Measurements from ENCODE around the gene MEF2A.

The MEF2A gene

DNA sequence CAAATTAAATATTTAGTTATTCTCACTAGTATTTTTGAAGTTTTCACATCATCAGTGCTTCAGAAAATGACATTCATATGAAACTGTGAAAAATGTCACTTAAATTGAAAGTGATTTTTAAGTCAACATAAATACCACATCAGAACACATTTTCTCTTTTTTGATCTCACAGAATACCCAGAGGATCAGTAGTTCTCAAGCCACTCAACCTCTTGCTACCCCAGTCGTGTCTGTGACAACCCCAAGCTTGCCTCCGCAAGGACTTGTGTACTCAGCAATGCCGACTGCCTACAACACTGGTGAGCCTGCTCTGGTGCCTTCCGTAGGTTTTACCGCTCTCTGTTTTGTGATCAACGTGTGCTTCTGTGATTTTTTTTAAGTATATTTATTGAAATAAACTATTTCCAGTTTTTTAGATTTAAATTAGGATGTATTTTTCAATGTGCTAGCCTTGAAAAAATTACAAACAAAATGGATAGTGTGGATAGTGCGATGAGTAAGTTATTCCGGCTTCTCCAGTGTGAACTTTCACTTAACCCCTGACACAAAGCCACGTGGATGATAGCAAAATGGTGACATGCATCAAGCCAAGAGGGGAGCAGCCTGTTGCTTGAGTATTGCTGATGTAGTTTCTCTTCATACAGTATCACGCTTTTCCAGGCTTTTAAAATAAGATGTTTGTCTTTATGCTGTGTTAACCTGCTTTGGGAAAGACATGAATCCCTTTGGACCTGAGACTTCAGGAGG is 140.9 kb downstream of the MEF2A start:
- no peak for DNase-seq (ENCODE audit: low spot score)

DNA sequence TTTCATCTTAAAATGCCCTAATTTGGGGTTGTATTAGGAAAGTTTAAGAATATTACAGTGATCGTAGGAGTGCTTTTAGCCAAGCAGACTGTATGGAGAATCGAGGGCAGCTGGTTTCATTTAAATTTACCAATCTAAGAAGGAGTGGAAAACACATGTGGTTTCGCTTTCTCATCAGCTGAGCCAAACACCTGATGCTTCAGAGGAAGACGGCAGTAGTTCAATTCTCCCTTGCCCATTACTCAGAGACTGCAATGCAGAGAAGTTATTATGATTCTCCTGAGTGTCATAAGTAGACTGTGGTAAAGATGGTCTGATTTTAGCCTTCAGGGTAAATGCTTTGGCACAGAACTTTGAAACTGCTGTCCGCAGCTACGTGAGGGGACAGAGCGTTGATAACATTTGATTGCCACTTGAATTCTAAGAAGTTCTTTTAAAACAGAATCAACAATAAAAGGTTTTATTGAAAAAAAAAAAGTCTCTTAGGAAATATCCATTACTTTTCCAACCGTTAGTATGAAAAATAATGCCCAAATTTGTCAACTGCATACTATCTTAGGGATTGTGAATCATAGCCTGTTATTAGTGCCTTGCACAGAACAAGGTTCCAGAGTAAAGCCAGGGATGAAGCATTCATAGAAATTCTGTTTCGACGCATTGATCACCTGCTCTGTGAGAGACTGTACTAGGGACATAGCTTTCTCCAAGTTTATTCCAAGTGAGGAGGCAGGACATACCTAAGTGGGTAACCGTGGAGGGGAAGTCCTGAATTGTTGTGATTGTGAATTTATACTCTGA is 141.9 kb downstream of the MEF2A start:
- DNase-seq (ENCODE audit: low spot score), result no peak

DNA sequence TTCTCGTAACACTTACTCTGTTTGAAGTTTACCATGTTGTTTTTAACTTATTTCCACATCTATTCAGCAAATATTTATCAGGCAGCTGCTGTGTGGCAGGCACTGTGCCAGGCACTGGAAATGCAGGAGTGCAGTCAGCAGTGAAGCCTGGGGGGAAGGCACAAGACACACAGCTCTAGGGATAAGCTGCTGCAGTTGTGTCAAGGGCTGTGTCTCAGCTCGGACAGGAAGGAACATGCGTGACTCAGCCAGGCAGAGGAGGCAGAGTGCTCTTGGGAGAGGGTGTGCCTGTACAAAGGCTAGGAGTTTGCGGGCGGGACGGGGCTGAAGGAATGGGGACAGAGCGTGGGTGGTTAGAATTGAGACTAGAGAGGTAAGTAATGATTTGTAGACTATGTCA is 142.8 kb downstream of the MEF2A start:
- DNase-seq (ENCODE audit: low spot score), result no peak

DNA sequence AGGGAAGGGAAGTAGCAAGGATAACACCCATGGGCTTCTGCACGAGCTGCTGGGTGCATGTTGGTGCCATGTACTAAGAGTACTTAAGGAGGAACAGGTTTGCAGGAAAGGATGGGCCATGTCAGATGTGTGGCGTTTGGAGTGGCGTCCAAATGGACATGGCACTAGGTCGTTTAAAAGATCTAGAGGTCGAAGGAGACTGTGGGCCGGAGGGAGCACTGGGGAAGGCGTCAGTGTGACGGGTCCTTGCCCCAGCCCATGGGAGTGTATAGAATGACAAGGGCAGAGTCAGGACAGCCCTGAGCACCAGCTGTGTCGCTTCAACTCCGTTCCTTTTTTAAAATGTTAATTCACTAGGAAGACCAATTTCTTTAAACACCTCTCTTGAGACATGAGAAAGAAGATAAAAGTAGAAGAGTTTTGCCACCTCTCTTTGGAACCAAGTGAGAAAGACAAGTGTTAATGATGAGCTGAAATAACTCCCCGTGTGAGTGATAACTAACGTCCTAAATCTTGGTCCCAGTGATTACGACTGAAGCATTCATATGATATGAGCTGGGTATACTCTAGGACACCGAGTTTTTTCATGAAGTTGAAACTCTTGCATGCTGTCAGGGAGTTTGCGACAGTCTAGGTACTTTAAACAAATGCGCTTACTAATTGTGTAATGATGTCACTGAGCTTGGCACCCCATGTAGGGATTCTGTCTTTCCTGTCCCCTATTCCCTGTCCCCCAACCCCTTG is 143.6 kb downstream of the MEF2A start:
- DNase-seq (ENCODE audit: low spot score), result no peak

DNA sequence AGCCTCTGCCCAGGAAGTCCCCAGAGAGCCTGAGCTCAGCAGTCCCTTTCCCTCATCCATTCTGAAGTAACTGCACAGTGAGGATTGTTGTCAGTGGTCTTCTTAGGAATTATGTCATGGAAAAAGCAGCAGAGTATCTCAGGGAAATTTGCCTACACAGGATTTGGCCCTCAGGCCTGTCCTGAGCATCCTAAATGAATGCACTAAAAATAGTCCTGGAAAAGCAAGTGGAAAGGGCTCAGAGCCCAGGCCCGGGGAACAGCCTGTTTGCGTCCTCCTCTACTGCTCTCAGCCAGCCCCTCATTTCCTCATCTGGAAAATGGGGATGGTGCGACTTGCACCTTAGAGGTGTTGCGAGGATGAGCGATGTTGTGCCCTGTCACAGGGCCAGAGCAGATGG is 145.8 kb downstream of the MEF2A start:
- peak; percentile 19 for DNase-seq (ENCODE audit: low spot score)

DNA sequence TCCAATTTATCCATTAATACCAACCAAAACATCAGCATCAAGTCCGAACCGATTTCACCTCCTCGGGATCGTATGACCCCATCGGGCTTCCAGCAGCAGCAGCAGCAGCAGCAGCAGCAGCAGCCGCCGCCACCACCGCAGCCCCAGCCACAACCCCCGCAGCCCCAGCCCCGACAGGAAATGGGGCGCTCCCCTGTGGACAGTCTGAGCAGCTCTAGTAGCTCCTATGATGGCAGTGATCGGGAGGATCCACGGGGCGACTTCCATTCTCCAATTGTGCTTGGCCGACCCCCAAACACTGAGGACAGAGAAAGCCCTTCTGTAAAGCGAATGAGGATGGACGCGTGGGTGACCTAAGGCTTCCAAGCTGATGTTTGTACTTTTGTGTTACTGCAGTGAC is 146.6 kb downstream of the MEF2A start:
- DNase-seq (ENCODE audit: low spot score), result no peak

DNA sequence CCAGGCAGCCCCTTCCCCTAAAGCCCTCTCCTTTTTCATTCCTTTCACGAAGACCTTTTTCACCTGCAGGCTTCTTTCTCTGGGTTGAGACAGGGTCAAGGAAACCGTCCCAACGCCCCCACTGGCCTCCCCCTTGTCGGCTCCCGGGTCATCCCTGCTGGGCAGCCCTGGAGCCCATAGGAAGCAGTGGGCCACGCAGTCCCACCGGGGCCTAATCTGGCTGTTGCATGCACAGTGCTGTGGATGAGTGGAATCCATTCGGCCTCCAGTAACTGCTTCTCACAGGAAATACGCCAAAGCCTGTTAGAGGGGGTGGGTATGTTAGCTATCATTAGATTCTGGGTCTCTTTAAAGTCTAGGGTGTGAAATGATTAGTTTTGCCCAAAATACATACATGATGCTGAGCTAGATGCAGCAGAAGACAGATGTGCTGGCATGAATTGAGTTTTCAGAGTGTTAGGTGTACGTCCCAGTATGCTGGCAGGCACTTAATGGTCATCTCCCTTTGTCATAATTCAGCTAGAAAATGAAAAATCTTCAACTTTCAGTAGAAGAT is 150.8 kb downstream of the MEF2A start:
- DNase-seq (ENCODE audit: low spot score), result no peak

DNA sequence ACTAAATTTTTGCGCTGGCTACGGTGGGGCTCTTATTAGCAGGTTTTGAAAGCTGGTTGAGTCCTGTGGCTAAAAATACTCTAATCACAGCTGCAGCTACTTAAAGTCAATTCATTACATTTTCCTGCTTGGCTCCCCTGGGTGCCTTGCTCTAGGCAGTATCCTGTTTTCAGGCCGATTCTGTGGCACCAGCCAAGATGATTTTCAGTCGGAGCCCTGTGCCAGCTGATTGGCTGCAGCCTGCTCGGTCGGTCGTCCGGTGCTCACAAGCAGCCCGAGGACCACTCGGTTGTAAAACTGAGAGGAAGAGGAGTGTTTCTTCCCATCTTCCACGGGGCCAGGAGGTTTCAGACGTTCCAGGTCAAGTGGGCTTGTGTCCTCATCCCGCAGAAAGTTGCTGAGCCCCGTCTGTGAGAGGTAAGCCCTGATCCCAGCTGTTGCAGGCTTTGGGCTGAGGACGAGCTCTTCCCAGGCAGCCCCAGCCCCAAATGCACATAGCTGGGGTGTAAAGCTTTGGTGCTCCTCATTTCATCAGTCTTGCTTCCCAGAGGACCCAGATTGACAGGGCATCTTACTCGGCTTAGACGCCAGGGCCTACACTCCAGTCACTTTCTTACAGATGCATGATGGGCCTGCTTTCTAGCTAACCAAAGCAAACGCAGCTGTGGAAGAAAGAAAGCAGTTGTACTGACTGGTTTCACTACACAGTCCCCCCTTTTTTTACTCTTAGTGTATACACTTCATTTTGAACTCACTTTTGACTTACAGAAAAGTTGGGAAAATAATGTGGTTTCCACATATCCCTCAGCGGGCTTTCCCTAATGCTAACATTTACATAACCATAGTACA is 151.6 kb downstream of the MEF2A start:
- DNase-seq (ENCODE audit: low spot score), result peak; percentile 17

DNA sequence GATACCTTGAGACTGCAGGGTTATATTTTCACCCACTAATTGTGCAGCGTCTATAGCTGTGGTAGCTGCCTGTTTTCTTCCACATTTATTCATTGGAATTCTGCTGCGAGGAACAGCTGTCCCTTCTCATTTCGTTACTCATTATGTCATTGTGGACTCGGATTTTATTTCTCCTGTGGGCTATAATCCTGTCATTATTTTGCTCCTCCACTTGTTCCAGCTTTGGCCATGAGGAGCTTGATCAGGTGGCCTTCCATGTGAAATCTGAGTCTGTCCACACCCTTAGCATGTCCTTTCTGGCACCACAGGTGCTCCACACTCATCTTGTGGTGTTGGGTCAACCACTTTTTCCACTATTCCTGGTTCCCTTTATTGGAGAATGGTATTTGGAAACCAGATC is 152.6 kb downstream of the MEF2A start:
- DNase-seq (ENCODE audit: low spot score), result no peak

DNA sequence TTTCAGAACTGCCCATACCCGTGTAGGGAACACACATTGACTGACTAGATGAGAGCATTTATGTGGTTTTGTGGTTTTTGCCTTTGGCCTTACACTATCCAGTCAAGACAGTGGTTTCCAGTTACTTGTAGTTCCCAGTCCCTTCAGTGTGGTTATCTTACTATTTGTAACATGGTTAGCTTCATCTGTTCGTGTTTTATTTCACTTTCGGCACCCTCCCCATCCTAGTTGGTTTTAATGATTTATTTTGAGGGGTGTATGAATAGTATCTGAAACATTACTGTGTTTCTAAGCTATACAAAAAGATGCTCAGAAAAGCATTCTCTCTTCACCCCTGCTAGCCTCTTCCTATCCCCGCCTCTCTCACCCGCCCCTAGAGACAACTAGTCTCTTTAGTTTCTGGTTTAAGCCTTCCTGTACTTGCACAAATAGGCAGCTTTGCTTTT is 153.3 kb downstream of the MEF2A start:
- DNase-seq (ENCODE audit: low spot score), result no peak

DNA sequence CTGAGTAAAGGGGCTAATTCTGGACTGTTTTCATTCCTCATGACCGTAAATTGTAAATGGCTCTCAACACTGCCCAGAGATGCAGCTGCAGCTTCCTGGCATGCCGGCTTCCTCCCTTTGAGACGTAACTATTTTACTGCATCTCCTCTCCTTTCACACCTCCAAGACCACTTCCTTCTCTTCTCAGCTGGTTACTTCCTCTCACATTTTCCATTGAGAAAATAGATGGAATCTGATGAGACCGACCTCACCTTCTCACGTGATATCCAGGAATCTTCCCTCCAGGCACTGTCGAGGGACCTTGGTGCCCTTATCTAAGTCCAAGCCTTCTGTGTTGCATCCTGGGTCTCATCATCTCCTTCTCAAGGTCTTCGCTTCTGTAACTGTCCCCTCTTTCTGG is 154.7 kb downstream of the MEF2A start:
- DNase-seq (ENCODE audit: low spot score), result no peak

DNA sequence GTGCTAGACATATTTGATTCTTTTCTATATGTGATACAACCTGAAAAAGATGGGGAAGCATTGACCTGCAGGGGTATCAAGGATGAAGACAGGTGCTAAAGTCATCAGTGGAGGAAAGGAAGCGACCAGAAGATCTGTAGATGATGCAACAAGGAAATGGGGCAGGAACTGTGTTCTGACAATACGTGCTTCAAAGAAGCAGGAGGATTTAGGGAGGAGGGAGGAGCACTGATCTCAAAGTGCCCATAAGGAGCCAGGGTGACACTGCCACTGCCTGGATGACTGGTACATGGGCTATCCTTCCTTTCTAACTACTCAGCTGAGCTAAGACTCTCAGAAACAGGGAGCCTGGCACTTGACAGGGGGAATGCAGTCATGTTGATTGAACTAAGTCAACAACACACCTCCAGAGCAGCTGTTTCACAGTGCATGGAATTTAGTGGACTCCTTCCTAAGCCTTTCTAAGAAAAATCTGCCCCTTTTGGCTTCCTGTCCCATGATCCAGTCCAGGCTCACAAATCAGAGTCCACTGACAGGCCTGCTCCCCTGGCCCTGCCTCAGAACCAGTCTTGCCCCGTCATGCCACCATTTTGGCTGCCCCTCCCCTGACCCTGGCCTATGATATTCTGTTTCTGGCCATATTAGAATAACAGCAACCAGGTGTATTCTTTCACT is 155.5 kb downstream of the MEF2A start:
- DNase-seq (ENCODE audit: low spot score), result no peak

DNA sequence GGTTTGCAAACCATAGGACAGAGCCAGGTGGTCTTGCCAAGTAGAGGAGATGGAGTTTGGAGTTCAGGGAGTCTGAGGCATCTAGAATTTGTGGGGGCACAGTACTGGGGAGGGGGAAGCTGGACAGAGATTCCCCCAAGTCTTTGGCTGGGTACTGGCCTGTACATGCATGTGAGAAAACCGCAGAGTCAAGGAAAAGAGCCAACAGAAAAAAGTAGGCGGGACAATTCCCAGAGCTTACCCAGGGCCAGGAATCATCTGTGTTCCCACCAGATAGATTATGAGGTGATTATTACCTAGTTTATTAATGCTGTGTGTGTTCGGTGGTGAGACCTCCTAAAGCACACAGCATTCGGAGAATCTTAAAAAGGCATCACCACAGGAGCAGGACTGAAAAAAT is 156.1 kb downstream of the MEF2A start:
- no peak for DNase-seq (ENCODE audit: low spot score)

DNA sequence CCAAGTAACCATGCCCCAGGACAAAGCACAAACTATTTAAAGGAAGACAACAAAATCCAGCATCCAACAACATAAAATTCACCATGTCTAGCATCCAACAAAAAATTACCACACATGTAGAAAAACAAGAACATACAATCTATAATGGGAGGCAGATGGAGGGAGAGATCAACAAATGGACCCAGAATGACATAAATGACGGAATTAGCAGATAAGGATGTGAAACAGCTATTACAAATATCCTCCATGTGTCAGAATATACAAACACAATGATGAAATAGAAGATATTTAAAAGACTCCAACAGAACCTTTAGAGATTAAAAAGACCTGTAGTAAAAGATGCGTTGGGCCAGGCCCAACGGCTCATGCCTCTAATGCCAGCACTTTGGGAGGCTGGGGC is 156.6 kb downstream of the MEF2A start:
- no peak for DNase-seq (ENCODE audit: low spot score)

DNA sequence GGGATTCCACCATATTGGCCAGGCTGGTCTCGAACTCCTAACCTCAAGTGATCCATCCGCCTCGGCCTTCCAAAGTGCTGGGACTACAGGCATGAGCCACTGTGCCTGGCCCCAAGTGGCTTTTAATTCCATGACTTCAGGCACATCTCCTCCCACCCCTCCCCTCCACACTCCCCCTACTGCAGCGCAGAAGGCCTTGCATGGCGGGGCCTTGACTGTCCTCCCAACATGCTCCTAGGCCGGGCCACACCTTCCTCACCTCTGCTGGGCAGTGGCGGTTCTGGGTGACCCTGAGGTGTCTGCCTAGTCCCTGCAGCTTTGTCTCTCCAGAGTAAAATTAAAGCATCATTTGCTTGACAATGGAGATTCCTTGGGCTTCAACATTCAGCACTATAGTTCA is 160.5 kb downstream of the MEF2A start:
- DNase-seq (ENCODE audit: low spot score), result no peak

DNA sequence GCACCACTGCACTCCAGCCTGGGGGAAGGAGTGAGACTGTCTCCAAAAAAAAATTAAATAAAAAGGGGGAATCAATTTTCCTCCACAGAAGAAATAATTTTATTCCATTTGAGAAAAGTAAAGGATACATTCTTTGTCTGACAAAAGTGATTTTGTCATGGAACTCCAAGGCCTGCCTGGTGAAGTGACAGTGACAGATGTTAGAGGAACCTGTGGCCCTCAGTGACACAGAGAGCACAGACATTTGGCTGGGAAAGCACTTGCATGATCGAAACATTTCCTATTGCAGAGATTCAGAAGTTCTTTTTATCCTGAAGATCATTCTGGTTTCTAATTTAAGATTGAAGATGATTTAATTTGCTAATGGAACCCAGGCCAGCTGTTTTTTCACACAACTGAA is 161.5 kb downstream of the MEF2A start:
- DNase-seq (ENCODE audit: low spot score), result no peak

DNA sequence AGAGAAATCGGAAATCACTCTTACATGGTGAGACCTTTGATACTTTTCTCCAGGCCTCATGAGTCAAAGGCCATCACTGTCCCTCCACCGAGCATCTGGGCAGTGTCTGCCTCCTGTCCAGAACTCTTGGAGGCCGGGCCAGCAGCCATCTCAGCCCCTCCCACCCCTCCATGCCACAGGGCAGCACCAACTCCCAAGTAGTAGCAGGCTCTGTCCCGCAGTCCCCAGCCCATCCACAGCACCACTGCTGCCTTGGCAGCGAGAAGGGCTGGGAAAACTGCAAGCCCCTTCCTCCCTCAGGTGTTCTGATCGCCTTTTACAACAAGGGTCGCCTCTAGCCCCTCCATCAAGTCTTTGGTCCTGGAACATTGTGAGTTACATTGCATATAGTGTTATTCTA is 161.9 kb downstream of the MEF2A start:
- DNase-seq (ENCODE audit: low spot score), result no peak

DNA sequence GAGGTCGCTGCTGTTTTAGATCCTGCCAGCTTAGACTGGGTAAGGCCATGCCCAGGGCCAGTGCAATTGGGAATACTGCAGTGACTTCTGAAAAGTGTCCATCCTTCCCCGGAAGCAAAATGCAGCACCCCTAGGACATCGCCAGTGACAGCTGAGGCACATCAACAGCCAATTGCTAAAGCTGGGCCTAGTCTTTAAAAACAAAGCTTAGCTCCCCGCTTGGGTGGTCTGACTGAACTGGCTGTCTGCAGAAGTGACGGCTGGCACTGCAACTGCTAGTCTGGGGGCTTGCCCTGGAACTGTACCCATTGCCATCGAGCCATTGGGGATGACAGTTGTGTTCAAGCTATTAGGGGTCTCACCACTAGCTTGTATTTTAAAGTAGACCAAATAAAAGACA is 163.1 kb downstream of the MEF2A start:
- DNase-seq (ENCODE audit: low spot score), result no peak

DNA sequence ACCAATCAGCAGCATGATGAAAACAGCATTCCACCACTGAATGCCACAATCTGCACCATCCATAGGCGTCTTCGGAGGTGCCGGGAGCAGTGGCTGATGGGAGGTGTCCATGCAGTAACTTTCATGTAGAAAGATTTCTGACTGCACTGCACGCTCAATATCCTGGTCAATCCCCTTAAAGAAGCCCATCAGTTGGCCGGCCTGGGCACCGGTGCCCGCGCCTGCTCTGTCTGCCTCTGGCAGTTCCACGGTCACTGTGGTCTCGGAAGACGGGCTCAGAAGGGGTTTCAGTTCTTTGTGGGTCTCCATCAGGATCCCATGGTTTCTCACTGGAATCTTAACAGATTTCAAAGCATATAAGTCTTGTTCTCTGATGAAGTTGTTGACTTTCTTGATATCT is 163.5 kb downstream of the MEF2A start:
- no peak for DNase-seq (ENCODE audit: low spot score)

DNA sequence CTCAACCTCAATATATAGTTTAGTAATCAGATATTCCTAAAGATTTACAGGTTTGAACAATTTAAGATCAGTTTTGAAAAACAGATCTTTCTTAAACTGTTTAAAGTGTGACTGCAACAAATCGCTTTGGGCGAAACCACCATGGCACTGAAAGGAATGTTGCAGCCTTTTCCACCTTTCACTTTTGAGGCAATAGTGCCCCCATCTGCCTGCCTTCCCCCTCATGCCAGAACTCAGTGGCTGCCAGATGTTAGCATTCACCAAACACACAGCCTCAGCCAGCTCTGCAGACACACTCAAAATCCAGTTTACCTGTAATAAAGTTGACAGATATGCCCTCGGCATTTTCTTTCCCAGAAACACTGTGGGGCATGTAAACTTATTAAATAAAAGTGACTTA is 164.1 kb downstream of the MEF2A start:
- DNase-seq (ENCODE audit: low spot score), result peak; percentile 30
